Lower lobe of right lung (tissue), 2 donors: ENCODE results near the gene PROM1. TPM values are rescaled to one million over a fixed set of nuclear protein-coding genes. Genes with fewer than 3 reads are reported as not detected.

Experiments
- ATAC-seq, 2 donors: fragments of 200-7000 bp; cut with Tn5 transposase; one replicate each; pipeline ENCODE4 v1.9.1; 2020 to 2022; ENCODE audit warnings: mild to moderate bottlenecking in 2 of 2, moderate library complexity in 2 of 2
- DNase-seq: peaks from one replicate; pipeline ENCODE4 v3.0.0-alpha.2; 2020
- H3K27ac ChIP-seq: fragments of 200-600 bp; one replicate; pipeline ENCODE4 v1.8.0; 2022
- H3K27me3 ChIP-seq: fragments of 200-600 bp; one replicate; pipeline ENCODE4 v1.8.0; 2022; ENCODE audit warnings: low read depth
- H3K36me3 ChIP-seq: fragments of 200-600 bp; one replicate; pipeline ENCODE4 v1.8.0; 2022; ENCODE audit warnings: mild to moderate bottlenecking
- H3K4me1 ChIP-seq: fragments of 200-600 bp; one replicate; pipeline ENCODE4 v1.8.0; 2022
- H3K4me3 ChIP-seq: fragments of 200-600 bp; one replicate; pipeline ENCODE4 v1.8.0; 2022; ENCODE audit warnings: mild to moderate bottlenecking
- H3K9me3 ChIP-seq: fragments of 200-600 bp; one replicate; pipeline ENCODE4 v1.8.0; 2022
- intact Hi-C: fragments of 100-400 bp; cut with DNase I; formaldehyde crosslinking; loops from one replicate; pipeline ENCODE4 v1.11.0; 2022
- long read RNA-seq: library from polyadenylated mRNA; unstranded; transcript quantifications from one replicate; pipeline ENCODE4 v2.0.0, GENCODE V29; 2021
- total RNA-seq: library from RNA; stranded (reverse); fragmentation: NEBNext Ultra II Directional; extraction: Animal tissue kit (Norgen Biotek cat#: 25700); gene quantifications from one replicate; pipeline ENCODE4 v1.2.1, GENCODE V29; 2021
- TF ChIP-seq, protein P1 (sequence below): fragments of 200-600 bp; IDR thresholded peaks from one replicate; pipeline ENCODE4 v1.8.0; 2022; ENCODE audit warnings: antibody characterized with exemption, mild to moderate bottlenecking
- donor health status: DM: no; HTN: yes; CAD: no; lungs with severe emphysema.

The PROM1 gene, protein sequence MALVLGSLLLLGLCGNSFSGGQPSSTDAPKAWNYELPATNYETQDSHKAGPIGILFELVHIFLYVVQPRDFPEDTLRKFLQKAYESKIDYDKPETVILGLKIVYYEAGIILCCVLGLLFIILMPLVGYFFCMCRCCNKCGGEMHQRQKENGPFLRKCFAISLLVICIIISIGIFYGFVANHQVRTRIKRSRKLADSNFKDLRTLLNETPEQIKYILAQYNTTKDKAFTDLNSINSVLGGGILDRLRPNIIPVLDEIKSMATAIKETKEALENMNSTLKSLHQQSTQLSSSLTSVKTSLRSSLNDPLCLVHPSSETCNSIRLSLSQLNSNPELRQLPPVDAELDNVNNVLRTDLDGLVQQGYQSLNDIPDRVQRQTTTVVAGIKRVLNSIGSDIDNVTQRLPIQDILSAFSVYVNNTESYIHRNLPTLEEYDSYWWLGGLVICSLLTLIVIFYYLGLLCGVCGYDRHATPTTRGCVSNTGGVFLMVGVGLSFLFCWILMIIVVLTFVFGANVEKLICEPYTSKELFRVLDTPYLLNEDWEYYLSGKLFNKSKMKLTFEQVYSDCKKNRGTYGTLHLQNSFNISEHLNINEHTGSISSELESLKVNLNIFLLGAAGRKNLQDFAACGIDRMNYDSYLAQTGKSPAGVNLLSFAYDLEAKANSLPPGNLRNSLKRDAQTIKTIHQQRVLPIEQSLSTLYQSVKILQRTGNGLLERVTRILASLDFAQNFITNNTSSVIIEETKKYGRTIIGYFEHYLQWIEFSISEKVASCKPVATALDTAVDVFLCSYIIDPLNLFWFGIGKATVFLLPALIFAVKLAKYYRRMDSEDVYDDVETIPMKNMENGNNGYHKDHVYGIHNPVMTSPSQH
- 10.1 TPM for total RNA-seq
- long read RNA-seq, partial matches to known transcripts = 4 of 4 reads
- long read RNA-seq, other reads (novel, unspliced or antisense) = 0 of 4 reads

DNA sequence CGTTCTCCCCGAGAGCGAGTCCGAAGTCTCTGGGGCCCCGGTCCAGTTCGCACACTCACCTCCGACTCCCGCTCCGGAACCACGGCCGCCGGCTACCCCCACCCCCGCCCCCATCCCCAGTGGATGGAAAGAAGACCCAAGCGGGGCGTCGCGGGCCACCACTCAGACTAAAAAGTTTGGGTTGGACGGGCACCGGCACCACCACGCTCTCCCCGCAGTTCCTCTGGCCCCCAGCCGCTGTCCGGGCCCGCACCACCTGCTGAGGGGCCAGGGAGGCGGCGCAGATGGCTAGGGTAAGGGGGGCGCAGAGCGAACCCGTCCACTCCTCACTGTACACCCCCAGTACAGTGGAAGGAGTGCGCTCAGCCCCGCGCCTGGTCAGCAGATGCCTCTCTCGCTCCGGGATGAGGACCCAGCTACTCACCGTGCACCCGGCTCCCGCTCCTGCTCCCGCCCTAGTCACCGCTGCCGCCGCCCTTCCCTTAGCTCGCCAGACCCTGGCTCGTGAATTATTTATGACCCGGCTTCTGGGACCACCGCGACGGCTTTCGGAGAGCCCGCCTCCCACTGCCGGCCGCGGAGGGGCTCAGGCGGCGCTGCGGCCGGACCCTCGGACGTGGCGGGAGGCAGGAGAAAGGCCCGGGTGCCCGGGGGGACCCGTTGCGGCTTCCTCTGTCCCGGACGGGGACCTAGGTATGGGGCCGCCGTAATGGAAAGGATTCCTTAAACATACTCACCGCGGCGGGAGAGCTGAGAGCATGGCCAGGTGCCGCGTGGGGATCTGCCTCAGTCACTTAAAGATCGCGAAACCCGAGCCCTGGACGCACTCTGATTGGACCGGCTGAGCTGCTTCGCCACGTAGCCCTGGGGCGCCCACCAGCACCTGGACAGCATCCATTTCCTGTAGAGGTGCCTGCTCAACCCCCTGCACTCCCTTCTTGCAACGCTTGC, at the start of gene PROM1:
Gene PROM1 (minus strand): TSS at position 783 of the 951 bp plus-strand sequence. CDS start 8,117 bp downstream, outside the sequence.
- H3K27me3 ChIP-seq = peaks cover 54% of the 10 kb centered on the region
- TF ChIP-seq, protein P1, sequence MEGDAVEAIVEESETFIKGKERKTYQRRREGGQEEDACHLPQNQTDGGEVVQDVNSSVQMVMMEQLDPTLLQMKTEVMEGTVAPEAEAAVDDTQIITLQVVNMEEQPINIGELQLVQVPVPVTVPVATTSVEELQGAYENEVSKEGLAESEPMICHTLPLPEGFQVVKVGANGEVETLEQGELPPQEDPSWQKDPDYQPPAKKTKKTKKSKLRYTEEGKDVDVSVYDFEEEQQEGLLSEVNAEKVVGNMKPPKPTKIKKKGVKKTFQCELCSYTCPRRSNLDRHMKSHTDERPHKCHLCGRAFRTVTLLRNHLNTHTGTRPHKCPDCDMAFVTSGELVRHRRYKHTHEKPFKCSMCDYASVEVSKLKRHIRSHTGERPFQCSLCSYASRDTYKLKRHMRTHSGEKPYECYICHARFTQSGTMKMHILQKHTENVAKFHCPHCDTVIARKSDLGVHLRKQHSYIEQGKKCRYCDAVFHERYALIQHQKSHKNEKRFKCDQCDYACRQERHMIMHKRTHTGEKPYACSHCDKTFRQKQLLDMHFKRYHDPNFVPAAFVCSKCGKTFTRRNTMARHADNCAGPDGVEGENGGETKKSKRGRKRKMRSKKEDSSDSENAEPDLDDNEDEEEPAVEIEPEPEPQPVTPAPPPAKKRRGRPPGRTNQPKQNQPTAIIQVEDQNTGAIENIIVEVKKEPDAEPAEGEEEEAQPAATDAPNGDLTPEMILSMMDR = no peak
- no peaks in the 10 kb centered on the region for H3K9me3 ChIP-seq
- peak within 1 kb of the TSS; percentile 55 for H3K4me3 ChIP-seq
- intact Hi-C loops = no loop called here
- DNase-seq = peak; percentile 52
- H3K4me1 ChIP-seq = peaks cover 25% of the 10 kb centered on the region
- peak; percentile 73 to 76 for ATAC-seq
- H3K27ac ChIP-seq = no peak within 1 kb of the TSS
- H3K36me3 ChIP-seq = no peaks in the 10 kb centered on the region

DNA sequence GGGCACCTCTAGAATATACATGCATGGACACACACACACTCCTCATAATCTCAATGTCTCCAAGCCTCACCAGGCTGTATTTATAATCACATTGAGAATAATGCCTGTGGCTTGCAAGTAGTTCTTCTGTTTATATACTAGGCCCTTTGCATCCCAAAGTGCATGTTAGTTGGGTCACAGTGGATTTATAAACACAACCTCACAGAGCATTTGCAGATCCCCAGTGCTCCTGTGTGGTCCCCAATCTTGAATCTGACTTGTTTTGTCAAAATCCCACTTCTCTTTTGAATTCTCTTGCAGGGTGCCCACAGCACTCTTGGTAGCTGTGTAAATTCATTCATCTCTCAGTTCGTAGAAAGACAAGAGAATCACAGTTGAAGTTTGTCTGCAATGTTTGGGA, 49.6 kb upstream of the PROM1 start:
- TF ChIP-seq, protein P1 = no peak
- Histone ChIP-seq H3K4me1 (no peaks in the 10 kb centered on the region), H3K4me3 (no peak overlapping the region), H3K27me3 (no peaks in the 10 kb centered on the region), H3K27ac (no peak overlapping the region), H3K36me3 (no peaks in the 10 kb centered on the region), H3K9me3 (no peaks in the 10 kb centered on the region)
- intact Hi-C loops = no loop called here
- DNase-seq (no peak), ATAC-seq (no peak)

DNA sequence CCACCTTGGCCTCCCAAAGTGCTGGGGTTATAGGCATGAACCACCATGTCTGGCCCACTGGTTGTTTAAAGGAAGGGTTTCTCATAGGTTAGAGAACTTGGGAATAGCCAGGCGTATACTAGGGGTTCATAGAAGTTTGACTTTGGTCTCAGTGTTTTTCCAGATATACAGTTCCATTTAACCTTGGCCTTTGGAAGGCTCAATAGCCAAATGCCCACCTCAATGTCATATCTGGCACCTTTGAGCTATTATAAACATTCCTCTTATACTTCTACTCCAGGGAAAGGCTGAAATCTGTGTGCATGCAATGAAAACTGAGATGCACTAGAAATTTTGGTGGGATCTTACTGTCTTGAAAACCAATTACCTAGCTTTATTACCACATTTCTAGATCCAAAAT, 47.5 kb upstream of the PROM1 start:
- ATAC-seq = no peak
- TF ChIP-seq, protein P1 = no peak

DNA sequence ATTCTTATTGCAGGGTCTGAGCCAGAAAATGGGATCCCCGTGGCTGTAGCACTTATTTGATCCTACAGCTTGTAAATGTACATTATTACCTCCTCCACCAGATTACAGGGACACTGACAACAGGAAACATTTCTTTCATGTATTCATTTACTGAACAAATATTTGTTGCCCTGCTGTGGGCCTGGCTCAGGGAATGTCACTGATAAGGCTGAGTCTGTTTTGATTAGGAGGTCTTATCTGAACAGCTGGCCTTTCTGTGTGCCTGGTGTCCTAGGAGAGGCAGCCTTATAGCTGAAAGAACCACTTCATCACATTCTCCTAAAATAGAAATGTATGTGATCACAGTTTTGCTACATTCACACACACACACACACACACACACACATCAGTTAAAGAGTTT, 45.5 kb upstream of the PROM1 start:
- Histone ChIP-seq H3K4me3 (no peak overlapping the region), H3K27ac (no peak overlapping the region), H3K4me1 (no peaks in the 10 kb centered on the region), H3K9me3 (no peaks in the 10 kb centered on the region), H3K27me3 (no peaks in the 10 kb centered on the region), H3K36me3 (no peaks in the 10 kb centered on the region)
- DNase-seq (no peak), ATAC-seq (no peak)
- intact Hi-C loops = no loop called here
- TF ChIP-seq, protein P1 = no peak

More for the DNA sequence above, 47.5 kb upstream of the PROM1 start:
- Histone ChIP-seq H3K36me3 (no peaks in the 10 kb centered on the region), H3K27me3 (no peaks in the 10 kb centered on the region), H3K9me3 (no peaks in the 10 kb centered on the region), H3K4me3 (no peak overlapping the region), H3K27ac (no peak overlapping the region), H3K4me1 (no peaks in the 10 kb centered on the region)
- intact Hi-C loops = no loop called here
- DNase-seq = no peak

DNA sequence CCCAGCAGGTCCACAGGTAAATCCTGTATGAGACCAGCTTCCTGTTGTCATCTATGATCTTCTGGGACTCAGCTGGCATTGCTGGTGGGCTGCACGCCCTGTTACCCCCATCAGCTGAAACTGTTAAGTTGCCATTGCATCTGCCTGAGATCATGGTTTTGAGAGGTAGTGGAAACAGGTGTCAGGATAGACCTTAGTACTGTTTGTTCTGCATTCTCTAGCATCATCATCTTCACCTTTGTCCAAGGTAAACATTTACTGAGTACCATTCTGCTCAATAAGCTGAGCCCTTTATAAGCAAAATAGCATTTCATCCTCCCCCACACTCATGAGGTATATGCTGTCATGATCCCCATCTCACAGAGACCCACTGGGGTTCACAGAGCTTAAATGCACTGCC, 42.9 kb upstream of the PROM1 start:
- Histone ChIP-seq H3K9me3 (no peaks in the 10 kb centered on the region), H3K36me3 (no peaks in the 10 kb centered on the region), H3K27ac (no peak overlapping the region), H3K4me1 (no peaks in the 10 kb centered on the region), H3K27me3 (no peaks in the 10 kb centered on the region), H3K4me3 (no peak overlapping the region)
- intact Hi-C loops = no loop called here
- ATAC-seq (no peak), DNase-seq (no peak)
- TF ChIP-seq, protein P1 = no peak
